NT2/D1 (cell line): ENCODE measurements around the gene KCNJ6.

Experiments used
- SUZ12 ChIP-seq: IDR thresholded peaks from 2 replicates; pipeline ENCODE4 v1.6.1; 2011; ENCODE audit not compliant: insufficient read length, insufficient read depth; ENCODE audit errors: extremely low read depth
- YY1 ChIP-seq: IDR thresholded peaks from 2 replicates; pipeline ENCODE4 v1.6.1; 2011; ENCODE audit not compliant: insufficient read length, insufficient read depth
- ZNF274 ChIP-seq: IDR thresholded peaks from 2 replicates; pipeline ENCODE4 v1.6.1; 2011; ENCODE audit warnings: mild to moderate bottlenecking, low read depth, low read length

DNA sequence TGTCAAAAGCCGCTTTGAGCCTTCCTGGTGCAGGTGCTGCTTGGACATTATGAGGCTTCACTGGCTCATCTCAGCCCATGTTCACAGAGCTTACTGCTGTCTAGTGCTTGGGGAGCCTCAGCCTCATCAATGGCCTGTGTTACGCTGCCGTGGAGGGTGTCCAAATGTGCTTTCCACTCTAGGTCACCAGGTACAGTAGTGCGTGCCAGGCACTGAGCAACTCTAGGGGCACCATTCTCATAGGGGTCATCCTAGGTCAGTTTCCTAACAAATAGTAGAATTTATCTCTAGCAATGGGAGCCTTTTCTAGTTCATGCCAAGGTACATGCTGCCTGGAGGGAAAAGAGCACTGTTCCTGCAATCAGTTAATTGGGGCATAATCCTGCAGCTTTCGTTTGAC, 355.9 kb downstream of the KCNJ6 start:
- no peak for TF ChIP-seq ZNF274
- no peak for TF ChIP-seq YY1
- no peak for TF ChIP-seq SUZ12
